GM21526 (cell line): ENCODE results near the gene RUVBL2.
"Not testable (repeated sequence)": the region's sequence is repeated elsewhere in the genome, so short reads cannot be mapped to it uniquely, and the experiment has no call there.

Experiments
- ATAC-seq: cut with Tn5 transposase; IDR thresholded peaks from one replicate; pipeline ENCODE4 v1.9.1; 2021; ENCODE audit warnings: moderate library complexity; ENCODE audit not compliant: unreplicated experiment, low FRiP score

The RUVBL2 gene

GRCh38 chr19:49016067-49016839 is 22.6 kb downstream of the RUVBL2 start:
- ATAC-seq: no peak

- no peak for ATAC-seq
Observed at GRCh38 chr19:49017041-49017665, 23.5 kb downstream of the RUVBL2 start, which contains the start of gene LHB. TSS of gene LHB (minus strand) at chr19:49017091. CDS start at chr19:49017081, 10 bp downstream.

- no peak for ATAC-seq
Observed at GRCh38 chr19:49017666-49018351, 24.1 kb downstream of the RUVBL2 start.

GRCh38 chr19:49018388-49019241 is 24.9 kb downstream of the RUVBL2 start:
- not testable (repeated sequence) for ATAC-seq

GRCh38 chr19:49019242-49019932 is 25.7 kb downstream of the RUVBL2 start:
- no peak for ATAC-seq

- no peak for ATAC-seq
Observed at GRCh38 chr19:49020342-49020741, 26.7 kb downstream of the RUVBL2 start.

GRCh38 chr19:49020931-49021895 is 27.5 kb downstream of the RUVBL2 start:
- no peak for ATAC-seq

GRCh38 chr19:49022116-49022515 is 28.4 kb downstream of the RUVBL2 start:
- no peak for ATAC-seq

GRCh38 chr19:49024233-49024632 is 30.5 kb downstream of the RUVBL2 start, which contains the start of gene CGB3:
TSS of gene CGB3 (minus strand) at chr19:49024333. CDS start at chr19:49023971, 362 bp downstream.
- ATAC-seq: not testable (repeated sequence)

GRCh38 chr19:49025088-49025487 is 31.4 kb downstream of the RUVBL2 start:
- not testable (repeated sequence) for ATAC-seq

- not testable (repeated sequence) for ATAC-seq
Observed at GRCh38 chr19:49025599-49025998, 31.9 kb downstream of the RUVBL2 start.

- not testable (repeated sequence) for ATAC-seq
Observed at GRCh38 chr19:49028686-49029085, 35.0 kb downstream of the RUVBL2 start.

GRCh38 chr19:49029749-49030148 is 36.1 kb downstream of the RUVBL2 start:
- not testable (repeated sequence) for ATAC-seq

GRCh38 chr19:49030323-49030722 is 36.6 kb downstream of the RUVBL2 start:
- not testable (repeated sequence) for ATAC-seq

GRCh38 chr19:49031642-49032301 is 38.1 kb downstream of the RUVBL2 start, which contains the start of gene CGB2:
TSS of gene CGB2 (plus strand) at chr19:49031890. CDS start at chr19:49032096, 206 bp downstream.
- ATAC-seq: not testable (repeated sequence)

GRCh38 chr19:49036815-49037214 is 43.1 kb downstream of the RUVBL2 start, which contains the start of gene CGB1:
TSS of gene CGB1 (minus strand) at chr19:49036895. CDS start at chr19:49036711, 184 bp downstream.
- not testable (repeated sequence) for ATAC-seq

GRCh38 chr19:49038111-49038510 is 44.4 kb downstream of the RUVBL2 start:
- ATAC-seq: not testable (repeated sequence)
